HG02938 (cell line): ENCODE data around the gene ANOS1.

ENCODE experiments used
- ATAC-seq: cut with Tn5 transposase; IDR thresholded peaks from one replicate; pipeline ENCODE4 v1.9.1; 2021; ENCODE audit warnings: mild to moderate bottlenecking, moderate library complexity; ENCODE audit not compliant: unreplicated experiment

ANOS1 gene

GRCh38 chrX:8721536-8721935, 10.4 kb downstream of the ANOS1 start:
- no peak for ATAC-seq

GRCh38 chrX:8720136-8720535, 11.8 kb downstream of the ANOS1 start:
- no peak for ATAC-seq

GRCh38 chrX:8717354-8717753, 14.6 kb downstream of the ANOS1 start:
- ATAC-seq, result no peak

GRCh38 chrX:8714164-8714563, 17.8 kb downstream of the ANOS1 start:
- ATAC-seq, result no peak

- no peak for ATAC-seq
Observed at GRCh38 chrX:8711401-8711800, 20.5 kb downstream of the ANOS1 start.

GRCh38 chrX:8704184-8704583, 27.8 kb downstream of the ANOS1 start:
- no peak for ATAC-seq

- ATAC-seq, result no peak
Observed at GRCh38 chrX:8692871-8693270, 39.1 kb downstream of the ANOS1 start.

GRCh38 chrX:8689473-8689872, 42.5 kb downstream of the ANOS1 start:
- no peak for ATAC-seq

- no peak for ATAC-seq
Observed at GRCh38 chrX:8688776-8689175, 43.2 kb downstream of the ANOS1 start.

GRCh38 chrX:8684201-8684965, 47.6 kb downstream of the ANOS1 start:
- ATAC-seq, result no peak

- ATAC-seq, result no peak
Observed at GRCh38 chrX:8683687-8684086, 48.2 kb downstream of the ANOS1 start.

GRCh38 chrX:8679550-8679949, 52.4 kb downstream of the ANOS1 start:
- no peak for ATAC-seq

GRCh38 chrX:8675006-8675630, 56.8 kb downstream of the ANOS1 start:
- no peak for ATAC-seq

- no peak for ATAC-seq
Observed at GRCh38 chrX:8673201-8673600, 58.7 kb downstream of the ANOS1 start.

GRCh38 chrX:8672176-8672575, 59.8 kb downstream of the ANOS1 start:
- no peak for ATAC-seq

- ATAC-seq, result no peak
Observed at GRCh38 chrX:8668813-8669212, 63.1 kb downstream of the ANOS1 start.

GRCh38 chrX:8663325-8663724, 68.6 kb downstream of the ANOS1 start:
- ATAC-seq, result no peak

GRCh38 chrX:8657883-8658282, 74.1 kb downstream of the ANOS1 start:
- no peak for ATAC-seq

GRCh38 chrX:8653956-8654355, 78.0 kb downstream of the ANOS1 start:
- no peak for ATAC-seq

- no peak for ATAC-seq
Observed at GRCh38 chrX:8649969-8650368, 82.0 kb downstream of the ANOS1 start.

- ATAC-seq, result no peak
Observed at GRCh38 chrX:8647176-8647575, 84.8 kb downstream of the ANOS1 start.

GRCh38 chrX:8639949-8640475, 91.9 kb downstream of the ANOS1 start:
- no peak for ATAC-seq
